Peyer's patch (tissue), 4 donors: Measurements from ENCODE around the gene TMIE.

Experiments
- CTCF ChIP-seq, 6 experiments: fragments of 450-650 bp in 4 of 6; fragments of 200-600 bp in 2 of 6; sonication (generic) in 1 of 6; IDR thresholded peaks; one replicate each; pipeline ENCODE4 v1.5.1; 2017 to 2019; ENCODE audit warnings: antibody characterized with exemption in 6 of 6, mild to moderate bottlenecking in 3 of 6, moderate library complexity in 1 of 6
- POLR2A ChIP-seq, 2 donors: fragments of 450-650 bp; IDR thresholded peaks; one replicate each; pipeline ENCODE4 v1.5.1; 2017; ENCODE audit warnings: antibody characterized with exemption in 2 of 2, mild to moderate bottlenecking in 2 of 2, moderate library complexity in 2 of 2

- no peak for TF ChIP-seq POLR2A (IDR thresholded peaks at IDR 0.05)
- TF ChIP-seq CTCF (IDR thresholded peaks at IDR 0.05), result no peak
Observed at GRCh38 chr3:46712191-46713049, 11.2 kb downstream of the TMIE start.
